ENCODE data around the gene SYT17. TPM values are rescaled to one million over a fixed set of nuclear protein-coding genes. Genes with fewer than 3 reads are reported as not detected.

The SYT17 gene
- total RNA-seq, 1 experiment from 2014 or later: 11.8 TPM

- H3K4me1 ChIP-seq (ENCODE audit: insufficient read depth, low read length): no peaks in the 10 kb centered on the region
- no peak for ATAC-seq
- no peaks in the 10 kb centered on the region for H3K79me2 ChIP-seq (ENCODE audit: low read length)
Measured at GRCh38 chr16:19307587-19308241, 139.7 kb downstream of the SYT17 start.

GRCh38 chr16:19308392-19308791 lies 140.4 kb downstream of the SYT17 start:
- Histone ChIP-seq H3K79me2 (ENCODE audit: low read length) (no peaks in the 10 kb centered on the region), H3K4me2 (ENCODE audit: low read length) (no peak overlapping the region), H3K9ac (ENCODE audit: low read length) (no peak overlapping the region), H3K36me3 (ENCODE audit: low read depth, low read length) (no peaks in the 10 kb centered on the region), H3K9me3 (ENCODE audit: low read length) (no peaks in the 10 kb centered on the region), H3K9me2 (replicated peaks; ENCODE audit: low read length) (no peaks in the 10 kb centered on the region), H3K27me3 (ENCODE audit: low read length) (no peaks in the 10 kb centered on the region), H3K4me3 (ENCODE audit: low read length) (no peak overlapping the region), H3K27ac (ENCODE audit: low read length) (no peak overlapping the region), H2AFZ (ENCODE audit: low read length) (no peak overlapping the region), H3F3A (ENCODE audit: low read length, unreplicated experiment) (no peaks in the 10 kb centered on the region), H4K20me1 (ENCODE audit: low read length) (no peaks in the 10 kb centered on the region), H3K4me1 (ENCODE audit: insufficient read depth, low read length) (no peaks in the 10 kb centered on the region)
- ChIA-PET POLR2A (ENCODE audit: unreplicated experiment) (no interaction called here), CTCF (no interaction called here)
- TF ChIP-seq EZH2 (IDR thresholded peaks at IDR 0.05; ENCODE audit: low read length, unreplicated experiment) (no peak), CTCF (conservative IDR thresholded peaks at IDR 0.05; ENCODE audit: low read depth, low read length) (no peak), EZH2phosphoT487 (IDR thresholded peaks at IDR 0.05; ENCODE audit: borderline replicate concordance, low read length) (no peak)
- no TSS peak for BruUV-seq (replicated peaks)
- DNase-seq (no peak), ATAC-seq (no peak)
- intact Hi-C loops (cut with micrococcal nuclease): no loop called here

More at GRCh38 chr16:19307587-19308241, 139.7 kb downstream of the SYT17 start:
- Histone ChIP-seq H3K27me3 (ENCODE audit: low read length) (no peaks in the 10 kb centered on the region), H3K9me3 (ENCODE audit: low read length) (no peaks in the 10 kb centered on the region), H3K9ac (ENCODE audit: low read length) (no peak overlapping the region), H3K36me3 (ENCODE audit: low read depth, low read length) (no peaks in the 10 kb centered on the region), H3F3A (ENCODE audit: low read length, unreplicated experiment) (no peaks in the 10 kb centered on the region), H2AFZ (ENCODE audit: low read length) (no peak overlapping the region), H3K4me3 (ENCODE audit: low read length) (no peak overlapping the region), H3K27ac (ENCODE audit: low read length) (no peak overlapping the region), H3K9me2 (replicated peaks; ENCODE audit: low read length) (no peaks in the 10 kb centered on the region), H4K20me1 (ENCODE audit: low read length) (no peaks in the 10 kb centered on the region), H3K4me2 (ENCODE audit: low read length) (no peak overlapping the region)
- intact Hi-C loops (cut with micrococcal nuclease): no loop called here
- CTCF ChIA-PET: no interaction called here
- no peak for DNase-seq
- TF ChIP-seq CTCF (conservative IDR thresholded peaks at IDR 0.05; ENCODE audit: low read depth, low read length): no peak
- TF ChIP-seq EZH2 (IDR thresholded peaks at IDR 0.05; ENCODE audit: low read length, unreplicated experiment): no peak
- TF ChIP-seq EZH2phosphoT487 (IDR thresholded peaks at IDR 0.05; ENCODE audit: borderline replicate concordance, low read length): no peak
- POLR2A ChIA-PET (ENCODE audit: unreplicated experiment): no interaction called here
- no TSS peak for BruUV-seq (replicated peaks)

GRCh38 chr16:19309178-19309577 lies 141.1 kb downstream of the SYT17 start:
- Histone ChIP-seq H3K79me2 (ENCODE audit: low read length) (no peaks in the 10 kb centered on the region), H2AFZ (ENCODE audit: low read length) (no peak overlapping the region), H3K4me2 (ENCODE audit: low read length) (no peak overlapping the region), H3K9me3 (ENCODE audit: low read length) (no peaks in the 10 kb centered on the region), H3K27ac (ENCODE audit: low read length) (no peak overlapping the region), H3K9ac (ENCODE audit: low read length) (no peak overlapping the region), H3K36me3 (ENCODE audit: low read depth, low read length) (no peaks in the 10 kb centered on the region), H3K4me1 (ENCODE audit: insufficient read depth, low read length) (no peaks in the 10 kb centered on the region), H4K20me1 (ENCODE audit: low read length) (no peaks in the 10 kb centered on the region), H3K9me2 (replicated peaks; ENCODE audit: low read length) (no peaks in the 10 kb centered on the region), H3K27me3 (ENCODE audit: low read length) (no peaks in the 10 kb centered on the region), H3F3A (ENCODE audit: low read length, unreplicated experiment) (no peaks in the 10 kb centered on the region), H3K4me3 (ENCODE audit: low read length) (no peak overlapping the region)
- intact Hi-C loops (cut with micrococcal nuclease): no loop called here
- no peak for TF ChIP-seq EZH2phosphoT487 (IDR thresholded peaks at IDR 0.05; ENCODE audit: borderline replicate concordance, low read length)
- TF ChIP-seq CTCF (conservative IDR thresholded peaks at IDR 0.05; ENCODE audit: low read depth, low read length): no peak
- no peak for TF ChIP-seq EZH2 (IDR thresholded peaks at IDR 0.05; ENCODE audit: low read length, unreplicated experiment)
- CTCF ChIA-PET: no interaction called here
- BruUV-seq (replicated peaks): no TSS peak
- POLR2A ChIA-PET (ENCODE audit: unreplicated experiment): no interaction called here
- ATAC-seq (no peak), DNase-seq (no peak)
